IMR-90 (cell line): ENCODE results near the gene TCFL5.

Source experiments
- BHLHE40 ChIP-seq: fragments of 150-350 bp; IDR thresholded peaks from 2 replicates; pipeline ENCODE4 v1.6.1; 2016; ENCODE audit warnings: mild to moderate bottlenecking, low read depth, low read length
- MXI1 ChIP-seq: IDR thresholded peaks from 2 replicates; pipeline ENCODE4 v1.6.1; 2012; ENCODE audit warnings: low read depth, mild to moderate bottlenecking, low read length, moderate library complexity, borderline replicate concordance
- POLR2A ChIP-seq: IDR thresholded peaks from 2 replicates; pipeline ENCODE4 v1.6.1; 2012; ENCODE audit warnings: mild to moderate bottlenecking, low read depth, low read length
- RAD21 ChIP-seq: IDR thresholded peaks from 2 replicates; pipeline ENCODE4 v1.6.1; 2012; ENCODE audit warnings: low read length, improper control_type of control experiment
- SMC3 ChIP-seq: fragments of 150-350 bp; IDR thresholded peaks from 2 replicates; pipeline ENCODE4 v1.6.1; 2016; ENCODE audit warnings: low read depth, mild to moderate bottlenecking, antibody characterized with exemption, low read length, moderate library complexity
- TF ChIP-seq, protein P1 (sequence below): conservative IDR thresholded peaks from 2 replicates; pipeline ENCODE4 v1.5.1; 2012; ENCODE audit warnings: mild to moderate bottlenecking, low read depth, low read length, improper control_type of control experiment

DNA sequence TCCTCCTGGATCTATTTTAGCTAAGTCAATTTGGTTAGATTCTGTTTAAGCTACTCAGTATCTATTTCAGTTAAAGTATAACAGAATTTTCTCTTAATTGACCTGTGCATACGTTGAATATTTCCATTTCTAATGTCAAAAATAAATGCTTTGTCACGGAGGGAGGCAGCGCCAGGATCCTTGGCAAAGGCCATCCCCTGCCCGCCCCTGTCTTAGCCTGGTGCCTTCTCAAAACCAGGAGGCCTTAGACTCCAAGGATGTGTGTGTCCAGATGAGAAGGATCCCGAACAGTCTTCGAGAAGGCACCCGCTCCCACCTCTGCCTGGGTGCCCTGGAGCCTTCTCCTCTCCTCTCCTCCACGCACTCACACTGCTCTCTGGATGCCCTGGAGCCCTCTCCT is 22.4 kb downstream of the TCFL5 start:
- TF ChIP-seq POLR2A (no peak), RAD21 (no peak), SMC3 (no peak), BHLHE40 (no peak), MXI1 (no peak)
- TF ChIP-seq, protein P1, sequence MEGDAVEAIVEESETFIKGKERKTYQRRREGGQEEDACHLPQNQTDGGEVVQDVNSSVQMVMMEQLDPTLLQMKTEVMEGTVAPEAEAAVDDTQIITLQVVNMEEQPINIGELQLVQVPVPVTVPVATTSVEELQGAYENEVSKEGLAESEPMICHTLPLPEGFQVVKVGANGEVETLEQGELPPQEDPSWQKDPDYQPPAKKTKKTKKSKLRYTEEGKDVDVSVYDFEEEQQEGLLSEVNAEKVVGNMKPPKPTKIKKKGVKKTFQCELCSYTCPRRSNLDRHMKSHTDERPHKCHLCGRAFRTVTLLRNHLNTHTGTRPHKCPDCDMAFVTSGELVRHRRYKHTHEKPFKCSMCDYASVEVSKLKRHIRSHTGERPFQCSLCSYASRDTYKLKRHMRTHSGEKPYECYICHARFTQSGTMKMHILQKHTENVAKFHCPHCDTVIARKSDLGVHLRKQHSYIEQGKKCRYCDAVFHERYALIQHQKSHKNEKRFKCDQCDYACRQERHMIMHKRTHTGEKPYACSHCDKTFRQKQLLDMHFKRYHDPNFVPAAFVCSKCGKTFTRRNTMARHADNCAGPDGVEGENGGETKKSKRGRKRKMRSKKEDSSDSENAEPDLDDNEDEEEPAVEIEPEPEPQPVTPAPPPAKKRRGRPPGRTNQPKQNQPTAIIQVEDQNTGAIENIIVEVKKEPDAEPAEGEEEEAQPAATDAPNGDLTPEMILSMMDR, result no peak
